ENCODE measurements around the gene SCAMP2.

DNA sequence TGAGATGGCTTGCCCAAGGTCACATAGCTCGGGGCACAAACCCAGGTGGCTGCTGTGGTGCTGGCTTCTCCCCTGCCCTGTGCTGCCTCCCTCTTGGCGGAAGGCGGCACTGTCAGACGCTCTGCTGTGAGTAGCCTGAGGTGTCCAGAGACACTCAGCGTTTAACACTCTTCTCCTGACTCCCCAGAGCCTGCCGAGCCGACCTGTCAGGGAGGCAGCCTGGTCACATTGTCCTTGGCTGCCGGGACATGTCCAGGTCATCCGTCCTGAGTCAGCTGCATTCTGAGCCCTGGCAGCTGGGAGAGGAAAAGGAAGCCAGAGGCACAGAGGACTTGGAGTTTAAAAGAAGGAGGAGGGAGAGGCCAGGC is 55.8 kb downstream of the SCAMP2 start:
- TF ChIP-seq POLR2AphosphoS5 (IDR thresholded peaks at IDR 0.05; ENCODE audit: borderline replicate concordance, low read depth, low read length) (no peak), EZH2 (IDR thresholded peaks at IDR 0.05) (no peak), FOXP2 (optimal IDR thresholded peaks at IDR 0.05; ENCODE audit: control extremely low read depth, extremely low read length, insufficient read depth) (no peak)

Data from SK-N-MC (cell line).